Trophoblast cell (in vitro differentiated cells and primary cell): Measurements from ENCODE around the gene MLXIP.

Source experiments
- DNase-seq, 2 donors: peaks; one replicate each; pipeline ENCODE4 v3.0.0-alpha.2; 2016
- H2AFZ ChIP-seq: 2 replicates; pipeline ENCODE4 v1.6.1; 2013; ENCODE audit warnings: low read length, moderate library complexity, mild to moderate bottlenecking; ENCODE audit not compliant: insufficient read depth, poor library complexity
- H2AK5ac ChIP-seq: 2 replicates; pipeline ENCODE4 v1.6.1; 2013; ENCODE audit warnings: mild to moderate bottlenecking, low read length
- H2BK120ac ChIP-seq: 2 replicates; pipeline ENCODE4 v1.6.1; 2013; ENCODE audit warnings: low read length, mild to moderate bottlenecking, moderate library complexity; ENCODE audit not compliant: insufficient read depth, poor library complexity
- H2BK12ac ChIP-seq: 2 replicates; pipeline ENCODE4 v1.6.1; 2013; ENCODE audit warnings: mild to moderate bottlenecking, low read length, moderate library complexity
- H2BK5ac ChIP-seq: 2 replicates; pipeline ENCODE4 v1.6.1; 2013; ENCODE audit warnings: low read length, low read depth, moderate library complexity, mild to moderate bottlenecking; ENCODE audit not compliant: poor library complexity
- H3K14ac ChIP-seq: 2 replicates; pipeline ENCODE4 v1.6.1; 2013; ENCODE audit warnings: mild to moderate bottlenecking, low read length
- H3K18ac ChIP-seq: 2 replicates; pipeline ENCODE4 v1.6.1; 2013; ENCODE audit warnings: mild to moderate bottlenecking, low read length
- H3K23ac ChIP-seq: 2 replicates; pipeline ENCODE4 v1.6.1; 2013; ENCODE audit warnings: low read length
- H3K27ac ChIP-seq: 2 replicates; pipeline ENCODE4 v1.5.1; 2013; ENCODE audit warnings: low read depth, mild to moderate bottlenecking, inconsistent platforms, low read length, moderate library complexity
- H3K27me3 ChIP-seq: 2 replicates; pipeline ENCODE4 v1.6.1; 2013; ENCODE audit warnings: inconsistent platforms, mild to moderate bottlenecking, low read length, moderate library complexity; ENCODE audit not compliant: insufficient read depth
- H3K36me3 ChIP-seq, 2 experiments: 1 replicate in 1 of 2; 2 replicates in 1 of 2; pipeline ENCODE4 v1.6.1; 2013; ENCODE audit warnings: low read length in 2 of 2, mild to moderate bottlenecking in 2 of 2, moderate library complexity in 1 of 2; ENCODE audit not compliant: insufficient read depth in 2 of 2, control insufficient read depth in 1 of 2
- H3K4ac ChIP-seq: 2 replicates; pipeline ENCODE4 v1.6.1; 2013; ENCODE audit warnings: low read depth, mild to moderate bottlenecking, low read length, moderate library complexity
- H3K4me1 ChIP-seq, 2 experiments: 1 replicate in 1 of 2; 2 replicates in 1 of 2; pipeline ENCODE4 v1.6.1; 2013; ENCODE audit warnings: low read length in 2 of 2, mild to moderate bottlenecking in 2 of 2, moderate library complexity in 1 of 2; ENCODE audit not compliant: insufficient read depth in 2 of 2, control insufficient read depth in 1 of 2
- H3K4me2 ChIP-seq: 2 replicates; pipeline ENCODE4 v1.6.1; 2013; ENCODE audit warnings: inconsistent platforms, mild to moderate bottlenecking, low read length, moderate library complexity
- H3K4me3 ChIP-seq: 2 replicates; pipeline ENCODE4 v1.5.1; 2013; ENCODE audit warnings: mild to moderate bottlenecking, low read depth, low read length, inconsistent platforms
- H3K79me1 ChIP-seq: one replicate; pipeline ENCODE4 v1.6.1; 2013; ENCODE audit warnings: low read length
- H3K79me2 ChIP-seq: 2 replicates; pipeline ENCODE4 v1.6.1; 2013; ENCODE audit warnings: low read length, mild to moderate bottlenecking; ENCODE audit not compliant: control insufficient read depth, insufficient read depth, poor library complexity
- H3K9ac ChIP-seq: 2 replicates; pipeline ENCODE4 v1.6.1; 2013; ENCODE audit warnings: mild to moderate bottlenecking, low read length
- H3K9me3 ChIP-seq: 2 replicates; pipeline ENCODE4 v1.6.1; 2013; ENCODE audit warnings: low read depth, mild to moderate bottlenecking, control low read depth, inconsistent platforms, low read length; ENCODE audit not compliant: insufficient read depth
- H4K12ac ChIP-seq: 2 replicates; pipeline ENCODE4 v1.6.1; 2013; ENCODE audit warnings: low read depth, mild to moderate bottlenecking, low read length, moderate library complexity
- H4K8ac ChIP-seq: 2 replicates; pipeline ENCODE4 v1.6.1; 2013; ENCODE audit warnings: low read depth, mild to moderate bottlenecking, low read length, moderate library complexity
- H4K91ac ChIP-seq: one replicate; pipeline ENCODE4 v1.6.1; 2013; ENCODE audit warnings: low read depth, mild to moderate bottlenecking, low read length, moderate library complexity
- WGBS: extraction: QIAGEN DNeasy Blood & Tissue Kit; methylation state at CpG from one replicate; pipeline ENCODE4 v1.1.7; 2013; ENCODE audit warnings: missing lambda C conversion rate; ENCODE audit not compliant: insufficient read length, insufficient coverage; ENCODE audit errors: extremely low coverage; 5-methylcytosine and 5-hydroxymethylcytosine counted together

Gene MLXIP

GRCh38 chr12:122088179-122088810 lies 9.7 kb downstream of the MLXIP start:
- H3K14ac ChIP-seq: no peak overlapping the region
- WGBS: no CpG with 5 or more reads among the region's 9 CpGs

GRCh38 chr12:122089077-122089476 lies 10.5 kb downstream of the MLXIP start:
- H4K8ac ChIP-seq: no peak overlapping the region
- no peak overlapping the region for H2BK12ac ChIP-seq
- H2BK120ac ChIP-seq: no peak overlapping the region
- H3K9me3 ChIP-seq: peaks cover 16% of the 10 kb centered on the region
- no peak overlapping the region for H3K4ac ChIP-seq
- no peak overlapping the region for H3K27ac ChIP-seq
- H3K18ac ChIP-seq: no peak overlapping the region
- H2AK5ac ChIP-seq: no peak overlapping the region
- H3K4me2 ChIP-seq: no peak overlapping the region
- no peak overlapping the region for H2AFZ ChIP-seq
- H3K36me3 ChIP-seq: peaks cover 8 to 11% of the 10 kb centered on the region in 2 experiments
- H4K12ac ChIP-seq: no peak overlapping the region
- no peaks in the 10 kb centered on the region for H3K79me2 ChIP-seq
- no peak for DNase-seq
- no peak overlapping the region for H3K4me3 ChIP-seq
- H4K91ac ChIP-seq: no peak overlapping the region
- no peaks in the 10 kb centered on the region for H3K79me1 ChIP-seq
- H3K9ac ChIP-seq: no peak overlapping the region
- no peak overlapping the region for H3K23ac ChIP-seq
- WGBS: no CpG with 5 or more reads among the region's 2 CpGs
- H2BK5ac ChIP-seq: no peak overlapping the region
- no peaks in the 10 kb centered on the region for H3K27me3 ChIP-seq
- no peak overlapping the region for H3K14ac ChIP-seq
- peaks cover 5 to 6% of the 10 kb centered on the region in 2 experiments for H3K4me1 ChIP-seq

More at GRCh38 chr12:122088179-122088810, 9.7 kb downstream of the MLXIP start:
- H2AFZ ChIP-seq: no peak overlapping the region
- no peaks in the 10 kb centered on the region for H3K79me2 ChIP-seq
- H2BK12ac ChIP-seq: no peak overlapping the region
- no peaks in the 10 kb centered on the region for H3K27me3 ChIP-seq
- H2BK120ac ChIP-seq: no peak overlapping the region
- no peak overlapping the region for H3K18ac ChIP-seq
- H3K4me3 ChIP-seq: no peak overlapping the region
- no peak overlapping the region for H3K4ac ChIP-seq
- H3K9ac ChIP-seq: no peak overlapping the region
- H3K9me3 ChIP-seq: peaks cover 8% of the 10 kb centered on the region
- H4K8ac ChIP-seq: no peak overlapping the region
- H3K27ac ChIP-seq: no peak overlapping the region
- H3K23ac ChIP-seq: no peak overlapping the region
- no peak overlapping the region for H4K91ac ChIP-seq
- peaks cover 12 to 15% of the 10 kb centered on the region in 2 experiments for H3K36me3 ChIP-seq
- no peak overlapping the region for H2AK5ac ChIP-seq
- H3K4me2 ChIP-seq: no peak overlapping the region
- H3K4me1 ChIP-seq: peaks cover 5 to 6% of the 10 kb centered on the region in 2 experiments
- peak; percentile 46 to 68 for DNase-seq
- H2BK5ac ChIP-seq: no peak overlapping the region
- no peak overlapping the region for H4K12ac ChIP-seq
- H3K79me1 ChIP-seq: no peaks in the 10 kb centered on the region

- H3K14ac ChIP-seq: no peak overlapping the region
- no peak overlapping the region for H2BK5ac ChIP-seq
- H3K27ac ChIP-seq: no peak overlapping the region
- no peak overlapping the region for H3K23ac ChIP-seq
- H3K4me1 ChIP-seq: peaks cover 5 to 6% of the 10 kb centered on the region in 2 experiments
- DNase-seq: peak; percentile 91 to 97
- no peaks in the 10 kb centered on the region for H3K79me1 ChIP-seq
- H2AFZ ChIP-seq: no peak overlapping the region
- H3K18ac ChIP-seq: no peak overlapping the region
- no peak overlapping the region for H4K12ac ChIP-seq
- H3K79me2 ChIP-seq: no peaks in the 10 kb centered on the region
- no peak overlapping the region for H2BK12ac ChIP-seq
- no peak overlapping the region for H3K4ac ChIP-seq
- no peak overlapping the region for H4K91ac ChIP-seq
- H3K4me2 ChIP-seq: no peak overlapping the region
- no peak overlapping the region for H4K8ac ChIP-seq
- no peak overlapping the region for H3K4me3 ChIP-seq
- H2AK5ac ChIP-seq: no peak overlapping the region
- H3K9me3 ChIP-seq: peaks cover 25% of the 10 kb centered on the region
- H3K9ac ChIP-seq: no peak overlapping the region
- no peak overlapping the region for H2BK120ac ChIP-seq
- WGBS: no CpG with 5 or more reads among the region's 7 CpGs
- no peaks in the 10 kb centered on the region for H3K27me3 ChIP-seq
- H3K36me3 ChIP-seq: peaks cover 2 to 6% of the 10 kb centered on the region in 2 experiments
These were observed 12.4 kb downstream of the MLXIP start for GRCh38 chr12:122090759-122091515.

GRCh38 chr12:122093098-122093883 lies 14.7 kb downstream of the MLXIP start:
- Histone ChIP-seq H4K91ac (no peak overlapping the region), H3K9me3 (peaks cover 25% of the 10 kb centered on the region), H3K79me2 (no peaks in the 10 kb centered on the region), H3K36me3 (no peaks in the 10 kb centered on the region), H3K14ac (no peak overlapping the region), H4K8ac (no peak overlapping the region), H3K4me3 (peak overlapping the region; percentile 37), H4K12ac (no peak overlapping the region), H2BK12ac (no peak overlapping the region), H2AFZ (no peak overlapping the region), H2BK5ac (no peak overlapping the region), H3K9ac (no peak overlapping the region), H3K79me1 (no peaks in the 10 kb centered on the region), H3K4me2 (no peak overlapping the region), H3K23ac (peak overlapping the region; percentile 95), H3K4ac (no peak overlapping the region), H3K27me3 (no peaks in the 10 kb centered on the region), H2AK5ac (no peak overlapping the region), H3K27ac (no peak overlapping the region), H3K18ac (peak overlapping the region; percentile 2), H3K4me1 (peaks cover 6 to 13% of the 10 kb centered on the region in 2 experiments), H2BK120ac (no peak overlapping the region)
- 100% methylated on average over 5 of the region's 9 CpGs for WGBS
- no peak for DNase-seq
